GM19397 (cell line): ENCODE measurements around the gene SLC25A33.
A peak's percentile ranks its signal among the peaks of the same experiment; 100 is the strongest.

Source experiments
- ATAC-seq: cut with Tn5 transposase; IDR thresholded peaks from one replicate; pipeline ENCODE4 v1.9.1; 2021; ENCODE audit warnings: mild to moderate bottlenecking, moderate library complexity; ENCODE audit not compliant: unreplicated experiment

SLC25A33 gene

DNA sequence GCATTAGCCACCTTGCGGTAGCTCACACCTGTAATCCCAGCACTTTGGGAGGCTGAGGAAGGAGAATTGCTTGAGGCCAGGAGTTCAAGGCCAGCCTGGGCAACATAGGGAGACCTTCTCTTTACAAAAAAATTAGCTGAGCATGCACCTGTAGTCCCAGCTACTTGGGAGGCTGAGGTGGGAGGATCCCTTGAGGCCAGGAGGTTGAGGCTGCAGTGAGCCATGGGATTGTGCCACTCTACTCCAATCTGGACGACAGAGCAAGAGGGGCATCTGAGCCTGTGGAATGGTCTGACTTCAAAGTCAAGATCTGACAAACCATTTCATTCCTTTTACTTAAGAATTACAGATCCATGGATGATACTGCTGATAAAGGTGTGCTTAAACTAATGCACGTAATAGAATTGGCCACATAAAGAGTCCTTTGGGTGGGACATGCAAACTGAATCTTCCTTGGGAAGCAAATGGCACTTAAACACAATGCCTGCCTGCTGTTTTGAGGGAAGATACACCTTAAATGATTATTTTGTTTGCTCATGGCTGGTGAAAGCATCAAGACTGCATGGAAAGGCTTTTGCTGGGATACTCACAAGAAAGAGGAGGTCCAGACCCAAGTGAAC, 47.0 kb downstream of the SLC25A33 start:
- ATAC-seq: no peak

DNA sequence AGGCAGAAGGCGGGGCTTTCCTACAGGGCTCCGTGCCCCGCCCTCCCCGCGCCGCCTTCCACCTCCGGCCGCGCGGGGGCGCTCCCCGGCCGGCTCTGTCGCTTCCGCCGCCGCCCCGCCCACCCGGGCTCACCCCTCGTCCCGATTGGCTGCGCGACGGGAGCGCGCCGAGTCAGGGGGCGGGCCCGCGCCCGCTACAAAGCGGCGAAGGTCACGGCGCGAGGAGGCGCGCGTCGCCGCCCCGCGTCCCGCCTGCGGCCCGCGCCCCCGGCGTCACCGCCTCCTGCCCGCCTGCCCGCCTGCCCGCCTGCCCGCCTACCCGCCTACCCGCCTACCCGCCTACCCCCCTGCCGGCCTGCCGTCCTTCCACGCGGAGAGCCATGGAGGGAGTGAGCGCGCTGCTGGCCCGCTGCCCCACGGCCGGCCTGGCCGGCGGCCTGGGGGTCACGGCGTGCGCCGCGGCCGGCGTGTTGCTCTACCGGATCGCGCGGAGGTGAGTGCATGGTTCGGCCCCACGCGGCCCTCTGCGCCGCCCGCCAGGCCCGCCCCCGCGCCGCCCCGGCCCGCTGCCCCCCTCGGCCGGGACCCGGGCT, 49.4 kb downstream of the SLC25A33 start, which contains the start of gene TMEM201:
Gene TMEM201 (plus strand): TSS at position 361 of the 593 bp plus-strand sequence. CDS start 20 bp downstream, at position 381.
- ATAC-seq: peak; percentile 84

DNA sequence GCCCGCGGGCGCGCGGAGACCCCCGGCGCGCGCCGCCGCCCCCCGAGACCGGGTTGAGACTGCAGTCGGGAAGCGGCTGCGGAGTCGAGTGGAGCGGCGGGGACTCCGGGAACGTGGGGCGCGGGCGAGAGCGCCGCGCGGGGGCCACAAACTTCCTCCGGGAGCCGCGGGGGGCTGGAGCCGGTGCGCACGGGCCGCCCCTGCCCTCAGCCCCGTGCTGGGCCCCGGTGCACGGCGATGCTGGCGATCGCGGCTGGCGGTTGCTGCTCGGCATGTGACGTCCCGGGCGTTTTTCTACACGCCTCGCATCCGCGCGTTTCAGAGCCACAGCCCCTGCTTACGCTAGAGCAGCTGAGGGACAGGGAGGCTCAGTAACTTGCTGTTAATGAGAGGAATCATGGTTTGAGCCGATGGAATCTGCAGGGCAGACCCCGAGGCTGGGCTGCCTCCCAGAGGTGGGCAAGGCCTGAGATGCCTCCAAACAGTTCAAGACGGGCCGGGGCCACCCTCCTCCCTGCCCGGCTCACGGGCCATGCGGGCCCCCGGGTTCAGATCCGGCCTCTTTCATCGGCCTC, 50.0 kb downstream of the SLC25A33 start:
- peak; percentile 11 for ATAC-seq

DNA sequence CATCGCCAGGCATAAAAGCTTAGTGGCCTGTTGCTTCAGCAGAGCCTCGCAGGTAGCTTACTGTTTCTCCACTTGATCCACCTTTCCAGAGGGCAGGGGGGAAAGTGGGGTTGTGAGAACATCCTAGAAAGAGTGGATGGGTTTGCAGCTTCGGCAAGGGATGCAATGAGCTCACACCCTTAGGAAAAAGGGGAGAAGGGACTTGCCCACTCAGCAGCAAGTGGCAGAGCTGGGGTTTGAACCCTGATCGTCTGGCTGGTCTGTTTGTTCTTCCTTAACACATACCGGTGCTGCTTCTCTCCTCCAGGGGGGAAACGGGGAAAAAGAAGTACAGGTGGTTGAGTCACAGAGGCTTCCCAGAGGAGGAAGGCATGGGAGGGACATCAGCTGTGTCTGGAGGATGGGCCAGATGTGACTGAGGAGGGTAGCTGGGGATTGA, 50.5 kb downstream of the SLC25A33 start:
- no peak for ATAC-seq

DNA sequence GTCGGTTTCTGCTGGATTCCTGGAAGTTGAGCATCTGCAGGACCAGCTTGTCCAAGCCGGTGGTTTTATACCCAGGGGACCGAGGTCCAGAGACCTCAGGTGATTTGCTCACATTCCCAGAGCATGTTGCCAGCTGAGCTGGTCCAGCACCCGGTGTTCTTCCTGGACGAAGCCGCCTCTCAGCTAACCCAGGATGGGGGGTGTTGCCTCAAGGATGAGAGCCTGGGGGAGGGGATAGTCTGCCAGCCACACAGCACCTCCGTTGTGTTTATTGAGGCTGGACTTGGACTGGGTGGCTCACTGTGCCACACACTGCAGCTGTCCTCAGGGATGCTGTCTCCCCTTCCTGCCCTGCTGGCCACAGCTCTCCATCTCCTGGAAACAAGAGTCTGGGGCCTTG, 50.9 kb downstream of the SLC25A33 start:
- no peak for ATAC-seq

DNA sequence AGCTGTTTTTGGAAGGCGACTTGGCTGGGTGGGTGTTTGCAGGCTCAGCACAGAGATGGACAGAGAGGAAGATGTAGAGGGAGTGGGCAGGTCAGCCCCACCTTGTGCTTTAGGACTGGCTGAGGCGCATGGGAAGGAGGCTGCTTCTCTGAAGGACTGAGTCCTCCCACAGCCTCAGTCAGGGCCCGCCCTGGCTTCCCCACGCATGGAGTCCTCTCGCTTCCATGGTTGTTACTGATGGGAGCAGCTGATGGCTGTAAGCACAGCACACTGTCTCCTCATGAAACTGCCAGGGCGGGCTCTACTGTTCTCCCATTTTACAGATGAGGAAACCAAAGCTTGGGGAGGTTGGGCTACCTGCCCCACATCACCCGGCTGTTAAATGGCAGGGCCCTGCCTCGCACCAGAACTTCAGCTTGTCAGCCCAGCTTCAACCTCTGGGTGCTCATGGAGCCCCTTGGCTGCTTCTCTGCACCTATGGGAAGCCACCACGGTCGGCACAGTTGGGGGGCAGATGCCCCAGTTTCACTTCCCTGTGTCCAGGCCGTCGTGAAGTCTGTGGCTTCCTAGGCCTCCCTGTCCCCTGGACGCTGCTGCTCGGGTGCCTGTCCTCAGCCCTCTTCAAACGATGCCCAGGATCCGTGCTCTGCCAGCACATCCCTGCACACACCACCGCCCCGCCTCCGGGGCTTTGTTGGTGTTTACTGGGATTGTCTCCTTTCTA, 51.8 kb downstream of the SLC25A33 start:
- ATAC-seq: no peak

DNA sequence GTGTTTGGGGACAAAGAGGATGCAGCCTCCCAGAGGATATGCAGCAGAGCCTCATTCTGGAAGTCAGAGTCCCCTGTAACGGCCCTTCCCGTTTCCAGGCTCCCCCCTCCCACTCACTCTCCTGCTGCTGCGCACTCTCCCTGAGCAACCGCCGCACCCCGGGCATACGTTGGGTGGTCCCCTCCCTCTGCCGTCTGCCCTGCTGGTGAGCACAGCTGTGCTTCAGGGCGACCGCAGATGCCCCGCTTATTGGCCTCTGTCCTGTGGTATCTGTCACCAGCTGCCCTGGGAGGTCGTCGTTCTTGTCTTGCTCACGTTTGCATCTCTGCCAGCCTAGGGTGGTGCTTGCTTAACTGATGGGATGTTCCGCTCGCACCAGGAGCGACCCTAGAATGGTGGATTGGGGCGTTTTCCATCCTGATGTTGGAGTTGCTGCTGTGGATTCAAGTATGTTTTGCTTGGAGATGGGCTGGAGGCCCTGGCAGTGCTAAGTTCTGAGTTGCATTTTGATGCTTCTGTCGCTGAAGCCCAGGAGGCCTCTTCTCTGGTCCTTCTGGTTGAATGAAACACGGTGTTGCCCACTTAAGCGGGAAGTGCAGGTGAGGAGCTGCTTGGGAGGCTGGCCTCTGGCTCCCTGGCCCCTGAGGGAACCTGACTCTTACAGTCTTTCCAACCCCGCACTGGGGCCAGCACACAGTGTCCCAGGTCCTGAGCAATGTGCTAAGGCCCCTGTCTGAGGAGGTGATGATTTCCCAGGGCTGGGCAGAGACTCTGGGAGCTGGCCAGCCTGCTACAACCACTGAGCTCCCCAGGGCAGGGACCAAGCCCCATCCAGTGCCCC, 52.6 kb downstream of the SLC25A33 start:
- ATAC-seq: no peak

DNA sequence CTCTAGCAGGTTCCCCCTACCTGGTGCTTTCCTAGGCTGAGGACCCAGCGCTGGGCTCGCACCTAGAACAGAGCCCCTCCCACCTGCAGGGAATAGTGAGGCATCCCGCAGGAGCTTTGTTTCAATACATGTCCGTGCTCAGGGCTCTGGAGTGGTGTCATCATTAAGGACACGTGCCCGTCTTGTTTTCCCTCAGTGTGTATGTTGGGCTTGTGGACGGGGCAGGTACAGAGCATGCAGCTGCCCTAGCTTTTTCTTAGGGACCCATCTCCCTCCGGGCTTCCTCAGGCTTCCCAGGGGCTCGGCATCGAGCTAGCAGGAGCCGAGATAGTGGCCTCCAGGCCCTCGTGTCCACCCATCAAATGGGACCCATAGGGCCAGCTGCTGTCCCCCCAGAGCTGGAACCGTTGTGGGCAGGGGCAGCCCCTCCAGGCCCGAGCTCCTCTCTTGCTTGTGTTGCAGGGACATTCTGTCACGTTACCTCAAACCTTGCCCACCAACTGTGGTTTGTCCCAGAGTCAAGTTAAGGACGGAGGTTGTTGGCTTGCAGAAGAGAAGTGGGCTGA, 53.3 kb downstream of the SLC25A33 start:
- ATAC-seq: no peak

DNA sequence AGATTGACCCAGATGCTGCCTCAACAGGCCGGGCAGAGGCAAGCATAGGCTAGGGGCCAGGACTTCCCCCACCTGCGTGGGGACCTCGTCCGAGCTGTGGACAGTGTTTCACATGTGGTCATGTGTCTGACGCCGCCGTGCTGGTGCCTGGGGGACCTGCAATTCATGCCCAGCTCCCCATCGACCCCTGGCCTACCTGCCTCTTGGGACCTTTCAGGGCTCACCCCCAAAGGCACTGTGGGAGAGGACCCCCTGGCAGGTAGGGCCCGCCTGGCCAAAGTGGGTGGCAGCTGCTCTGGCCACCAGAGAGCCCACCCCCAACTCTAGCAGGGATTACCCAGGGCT, 53.9 kb downstream of the SLC25A33 start:
- ATAC-seq: no peak

DNA sequence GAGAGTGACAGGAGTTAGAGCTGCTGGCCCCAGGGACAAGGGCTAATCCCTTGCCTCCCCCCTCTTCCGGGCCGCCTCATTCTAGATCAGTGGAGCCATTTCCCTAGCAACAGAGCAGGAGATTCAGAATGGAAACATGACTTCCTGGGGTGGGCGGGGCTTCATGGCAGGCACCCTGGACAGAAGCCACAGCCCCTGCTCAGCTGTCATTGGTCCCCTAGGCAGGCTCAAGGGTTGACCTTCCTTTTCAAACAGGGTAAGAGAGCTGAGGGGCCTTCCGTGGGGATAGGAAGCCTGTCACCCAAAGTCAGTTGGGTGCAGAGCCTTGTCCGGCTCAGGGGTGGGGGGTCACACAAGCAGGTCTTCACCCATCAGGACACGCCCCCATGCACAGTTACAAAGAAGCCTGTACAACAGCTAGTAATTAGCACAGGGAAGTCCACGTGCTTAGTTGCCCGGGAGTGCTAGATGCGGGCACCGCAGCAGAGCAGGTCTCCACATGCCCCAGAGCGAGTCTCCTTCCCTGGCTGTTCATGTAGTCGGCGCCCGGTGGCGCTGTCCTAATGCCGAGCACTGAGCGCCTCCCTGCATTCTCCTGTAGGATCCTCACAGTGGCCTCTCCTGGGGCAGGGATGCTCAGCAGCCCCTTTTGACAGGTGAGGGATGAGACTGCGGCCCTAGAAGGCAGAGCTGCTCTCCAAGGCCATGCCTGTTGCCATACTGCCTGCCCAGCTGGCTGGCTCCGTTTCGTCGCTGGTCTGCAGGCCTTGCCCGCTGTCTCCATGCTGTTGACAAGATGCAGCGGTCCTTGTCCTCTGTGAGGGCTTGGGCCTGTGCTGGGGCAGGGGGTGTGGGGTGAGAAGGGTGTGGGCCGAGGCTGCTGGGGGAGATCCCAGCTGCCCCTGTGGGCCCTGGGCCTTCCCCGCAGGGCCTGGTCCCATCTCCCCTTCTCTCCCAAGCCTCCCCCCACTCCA, 54.5 kb downstream of the SLC25A33 start:
- no peak for ATAC-seq

DNA sequence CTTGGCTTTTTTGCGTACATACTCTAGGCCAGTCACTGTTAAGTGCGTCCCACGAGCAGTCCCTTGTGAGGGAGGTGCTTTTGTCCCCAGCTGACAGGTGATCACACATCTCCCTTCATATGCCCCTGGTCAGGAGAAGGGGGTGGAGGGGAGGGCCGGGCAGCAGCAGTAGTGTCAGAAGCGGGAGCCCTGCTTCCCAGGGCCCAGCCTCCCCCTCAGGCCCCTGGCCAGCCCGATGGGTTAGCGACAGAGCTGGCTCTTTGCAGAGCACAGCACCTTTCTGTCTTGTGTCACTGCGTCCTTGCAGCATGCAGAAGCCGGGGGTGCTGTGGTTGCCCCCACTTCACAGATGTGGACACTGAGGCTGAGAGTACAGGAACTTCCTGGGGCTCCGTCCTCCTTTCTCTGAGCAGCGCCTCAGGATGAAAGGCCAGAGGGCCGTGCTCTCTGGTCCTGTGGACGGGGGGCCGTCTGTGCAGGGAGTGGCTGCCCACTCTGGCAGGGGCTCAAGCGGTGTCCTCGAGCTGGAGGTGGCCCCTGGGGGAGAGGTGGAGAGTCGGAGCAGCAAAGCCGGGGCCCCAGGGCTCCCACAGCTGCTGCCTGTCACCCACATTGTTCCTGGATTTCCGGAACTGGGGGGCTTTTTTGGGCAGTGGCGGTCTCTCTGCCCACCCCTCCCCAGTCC, 55.3 kb downstream of the SLC25A33 start:
- no peak for ATAC-seq

DNA sequence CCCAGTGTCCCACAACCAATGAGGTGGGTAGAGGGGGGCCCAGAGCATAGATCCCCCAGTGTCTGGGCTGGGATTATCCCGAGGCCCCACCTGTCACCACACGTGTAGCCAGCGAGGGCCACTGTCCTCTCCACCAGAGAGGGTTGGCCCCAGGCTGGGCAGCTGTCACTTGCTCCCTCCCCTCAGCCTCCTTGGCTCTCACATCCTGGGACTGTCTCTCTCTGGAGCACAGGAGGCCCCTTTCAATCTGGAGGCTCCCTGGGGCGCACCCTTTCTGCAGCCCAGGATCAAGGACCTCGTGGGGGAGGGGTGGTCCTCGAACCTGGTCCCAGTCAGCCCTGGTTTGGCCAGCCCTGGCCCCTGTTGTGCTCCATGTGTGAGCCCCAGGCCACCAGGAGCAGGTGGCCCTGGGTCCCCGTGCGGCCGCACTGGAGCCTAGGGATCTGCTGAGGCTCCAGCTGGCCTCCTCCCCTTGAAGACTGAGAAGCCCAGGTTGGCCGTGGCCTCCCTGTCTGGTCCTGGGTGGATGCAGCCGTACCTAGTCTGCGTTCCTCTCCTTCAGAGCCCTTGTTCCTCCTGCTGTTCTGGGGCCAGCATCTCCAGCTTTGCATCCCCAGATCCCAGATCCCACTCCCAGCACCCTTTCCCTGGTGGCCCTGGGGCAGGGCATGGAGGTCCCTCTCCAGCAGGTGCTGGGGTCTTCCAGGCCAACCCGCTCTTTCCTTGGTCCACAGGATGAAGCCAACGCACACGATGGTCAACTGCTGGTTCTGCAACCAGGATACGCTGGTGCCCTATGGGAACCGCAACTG, 56.1 kb downstream of the SLC25A33 start:
- ATAC-seq: no peak

DNA sequence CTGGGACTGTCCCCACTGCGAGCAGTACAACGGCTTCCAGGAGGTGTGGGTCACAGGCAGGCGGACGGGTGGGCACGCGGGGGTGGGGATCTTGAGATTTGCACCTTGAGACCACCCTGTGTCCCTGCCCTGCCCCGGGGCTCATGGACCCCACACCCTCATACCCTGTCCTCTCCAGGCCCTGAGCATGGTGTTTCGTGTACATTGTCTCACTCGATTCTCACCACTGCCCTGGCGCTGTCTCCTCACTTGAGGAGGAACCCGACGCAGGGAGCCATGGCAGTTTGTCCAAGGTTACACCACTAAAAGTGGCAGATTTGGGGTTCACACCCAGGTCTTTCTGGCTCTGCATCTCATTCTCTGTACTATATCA, 56.7 kb downstream of the SLC25A33 start:
- ATAC-seq: no peak

DNA sequence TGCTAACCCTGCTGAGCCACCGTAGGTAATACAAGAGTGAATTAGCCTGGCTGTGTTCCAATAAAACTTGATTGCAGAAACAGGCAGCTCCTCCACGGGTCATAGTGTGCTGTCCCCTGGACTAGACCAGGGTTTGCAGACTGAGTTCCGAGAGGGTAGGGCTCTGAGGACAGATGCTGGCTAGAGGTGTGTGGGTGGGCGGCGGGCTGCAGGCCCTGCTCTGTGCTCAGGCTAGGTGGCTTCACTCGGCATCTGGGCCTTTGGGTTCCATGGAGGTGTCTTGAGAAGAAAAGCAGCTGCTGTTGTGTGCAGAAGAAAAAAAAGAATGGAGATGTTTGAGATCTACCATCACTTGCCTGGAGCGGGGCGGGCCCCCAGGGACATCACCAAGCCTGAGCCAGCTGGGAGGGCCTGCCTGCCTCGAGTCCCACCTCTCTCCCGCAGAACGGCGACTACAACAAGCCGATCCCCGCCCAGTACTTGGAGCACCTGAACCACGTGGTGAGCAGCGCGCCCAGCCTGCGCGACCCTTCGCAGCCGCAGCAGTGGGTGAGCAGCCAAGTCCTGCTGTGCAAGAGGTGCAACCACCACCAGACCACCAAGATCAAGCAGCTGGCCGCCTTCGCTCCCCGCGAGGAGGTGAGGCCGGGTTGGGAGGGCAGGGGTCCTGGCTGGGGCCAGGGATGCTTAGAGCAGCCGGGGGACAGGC, 57.3 kb downstream of the SLC25A33 start:
- no peak for ATAC-seq

DNA sequence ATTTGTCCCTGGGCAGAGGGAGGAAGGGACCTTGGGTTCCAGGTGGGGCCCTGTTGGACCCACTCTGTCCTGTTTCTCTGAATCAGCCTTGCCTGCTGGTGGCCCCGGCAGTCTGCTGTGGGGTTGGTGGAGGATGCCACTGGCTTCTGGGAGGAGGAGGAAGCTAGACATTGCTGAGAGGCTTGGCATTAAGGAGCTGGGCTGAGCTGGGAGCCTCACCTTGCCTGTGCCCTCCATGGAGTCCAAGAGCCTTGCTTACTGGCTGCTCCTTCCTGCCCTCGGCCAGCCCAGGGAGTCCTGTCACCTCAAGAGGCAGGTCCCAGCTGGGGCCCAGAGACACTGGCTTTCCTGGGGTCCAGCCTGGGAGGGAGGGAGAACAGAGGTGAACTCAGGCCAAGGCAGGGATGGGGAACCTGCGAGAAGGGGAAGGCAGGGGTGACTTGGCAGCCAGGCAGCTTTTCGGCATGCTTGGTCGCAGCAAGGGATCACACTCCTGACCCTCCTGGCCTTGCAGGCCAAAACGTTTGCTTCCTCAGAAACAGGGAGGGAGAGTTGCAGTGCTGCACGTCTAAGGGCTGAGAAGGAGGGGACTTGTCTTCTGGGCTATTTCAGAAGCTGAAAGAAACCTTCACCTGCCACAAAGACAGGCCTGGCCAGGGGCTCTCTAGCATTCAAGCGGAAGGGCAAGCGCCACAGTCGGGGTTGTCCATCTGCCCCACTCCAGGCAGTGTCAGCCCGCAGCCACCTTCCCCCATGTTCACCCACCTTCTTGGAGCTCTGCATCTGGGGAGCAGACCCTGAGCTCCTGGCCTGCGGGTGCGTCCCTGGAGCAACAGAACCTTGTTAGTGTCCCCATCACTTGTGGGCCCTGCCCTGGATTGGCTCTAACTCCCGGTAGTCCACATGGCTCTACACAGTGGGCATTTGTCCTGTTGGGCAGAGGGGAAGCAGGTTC, 58.4 kb downstream of the SLC25A33 start:
- no peak for ATAC-seq

DNA sequence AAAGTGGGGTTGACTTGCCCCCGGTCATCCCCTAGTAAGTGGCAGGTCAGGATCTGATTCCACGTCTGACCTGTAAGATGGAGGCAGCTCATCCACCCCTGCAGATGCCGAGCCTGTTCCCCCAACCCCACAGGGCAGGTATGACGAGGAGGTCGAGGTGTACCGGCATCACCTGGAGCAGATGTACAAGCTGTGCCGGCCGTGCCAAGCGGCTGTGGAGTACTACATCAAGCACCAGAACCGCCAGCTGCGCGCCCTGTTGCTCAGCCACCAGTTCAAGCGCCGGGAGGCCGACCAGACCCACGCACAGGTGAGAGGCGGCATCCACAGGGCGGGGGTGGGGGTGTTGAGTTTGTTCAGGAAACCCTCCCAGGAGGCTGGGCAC, 59.0 kb downstream of the SLC25A33 start:
- ATAC-seq: no peak
